HG03280 (cell line): ENCODE results near the gene ALG14.
"Not testable (repeated sequence)": the region's sequence is repeated elsewhere in the genome, so short reads cannot be mapped to it uniquely, and the experiment has no call there.

Source experiments
- ATAC-seq: cut with Tn5 transposase; IDR thresholded peaks from one replicate; pipeline ENCODE4 v1.9.1; 2021; ENCODE audit warnings: mild to moderate bottlenecking, moderate library complexity; ENCODE audit not compliant: unreplicated experiment

ALG14 gene

GRCh38 chr1:95013950-95014574, 58.7 kb downstream of the ALG14 start:
- no peak for ATAC-seq

- no peak for ATAC-seq
These were observed 60.4 kb downstream of the ALG14 start for GRCh38 chr1:95012389-95012788.

- no peak for ATAC-seq
These were observed 62.6 kb downstream of the ALG14 start for GRCh38 chr1:95010158-95010557.

DNA sequence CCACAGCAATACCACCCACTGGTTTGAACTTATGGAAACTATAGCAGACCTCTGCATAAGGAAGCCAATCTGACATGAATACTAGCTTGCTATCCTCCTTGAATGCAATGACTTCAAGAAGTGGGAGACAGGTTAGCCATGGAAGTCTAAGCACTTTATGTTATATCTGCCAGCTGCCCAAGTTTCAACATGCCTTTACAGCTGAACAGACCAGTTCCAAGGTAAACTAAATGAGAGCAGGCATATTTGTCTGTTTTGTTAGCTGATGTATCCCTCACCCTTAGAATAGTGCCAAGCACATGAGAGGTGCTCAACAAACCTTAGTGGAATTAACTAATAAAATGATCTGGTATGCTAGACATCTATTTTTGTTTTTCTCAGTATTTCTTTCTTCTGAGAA, 65.1 kb downstream of the ALG14 start:
- ATAC-seq: no peak

GRCh38 chr1:95006681-95007080, 66.1 kb downstream of the ALG14 start:
- no peak for ATAC-seq

DNA sequence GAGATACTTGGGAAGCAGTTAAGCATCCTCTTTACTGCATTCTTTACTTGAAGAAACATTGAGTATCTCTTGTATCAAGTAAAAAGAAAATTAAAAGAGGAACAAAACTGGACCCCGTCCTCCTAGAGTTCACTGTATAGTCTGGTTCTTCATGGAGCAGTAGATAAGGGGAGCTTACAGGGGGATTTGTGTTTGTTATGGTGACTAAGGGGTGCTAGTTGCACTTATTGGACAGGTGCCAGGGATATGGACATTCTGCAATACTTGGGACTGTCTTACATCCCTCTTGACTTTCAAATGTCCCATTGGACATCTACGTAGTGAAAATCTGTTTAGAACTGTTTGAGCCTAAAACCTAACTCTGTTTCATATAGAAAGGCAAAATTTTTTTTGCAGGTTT, 67.2 kb downstream of the ALG14 start:
- no peak for ATAC-seq

DNA sequence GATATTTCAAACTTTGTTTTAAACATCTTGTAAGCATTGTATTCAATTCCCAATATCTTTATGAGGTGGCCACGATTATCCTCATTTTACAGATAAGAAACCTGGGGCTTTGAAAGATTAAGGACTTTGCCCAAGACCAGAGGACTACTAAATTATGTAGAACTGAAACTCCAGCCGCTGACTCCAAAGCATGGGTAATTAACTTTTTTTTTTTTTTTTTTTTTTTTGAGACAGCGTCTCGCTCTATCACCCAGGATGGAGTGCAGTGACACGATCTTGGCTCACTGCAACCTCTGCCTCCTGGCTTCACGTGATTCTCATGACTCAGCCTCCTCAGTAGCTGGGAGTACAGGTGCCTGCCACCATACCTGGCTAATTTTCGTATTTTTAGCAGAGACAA, 68.7 kb downstream of the ALG14 start:
- no peak for ATAC-seq

GRCh38 chr1:95003433-95003738, 69.4 kb downstream of the ALG14 start:
- no peak for ATAC-seq

DNA sequence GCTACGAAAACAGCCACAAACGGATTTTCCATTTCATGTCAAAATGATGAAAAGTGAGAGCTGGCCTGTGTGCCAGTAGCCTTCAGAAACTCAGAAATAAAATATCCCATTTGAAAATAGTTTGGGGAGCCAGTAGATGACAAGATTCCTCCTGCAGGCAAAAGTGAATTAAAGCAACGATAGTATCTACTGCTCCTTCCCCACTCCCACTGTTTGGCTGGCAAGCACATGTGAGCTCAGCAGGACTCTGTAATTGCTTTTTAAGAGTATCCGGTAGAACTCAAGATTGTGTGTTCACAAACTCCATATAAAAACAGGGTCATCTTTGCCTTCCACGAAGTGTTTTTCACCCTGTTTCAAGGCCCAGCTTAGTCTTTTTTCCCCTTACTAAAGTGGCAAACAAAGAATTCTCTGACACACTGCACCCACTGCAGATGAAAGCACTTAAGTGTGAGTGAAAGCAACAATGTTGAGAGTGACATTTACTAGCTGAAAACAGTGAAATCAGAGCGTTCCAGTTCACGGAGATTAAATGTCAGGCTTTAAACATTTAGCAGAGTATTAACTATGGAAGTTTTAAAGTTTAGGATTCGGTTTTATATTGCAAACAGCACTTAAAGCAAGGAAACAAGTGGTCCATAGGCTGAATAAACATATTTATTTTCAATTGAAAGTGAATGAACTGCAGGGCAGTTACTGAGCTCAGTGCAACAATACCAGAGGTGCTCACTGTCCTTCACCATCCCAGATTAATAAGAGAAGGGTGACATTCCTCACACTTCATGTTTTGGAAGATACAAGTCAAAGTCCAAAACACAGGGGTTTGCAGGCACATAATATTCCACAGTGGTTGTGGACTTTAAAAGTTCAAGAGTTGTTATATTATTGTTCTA, 70.0 kb downstream of the ALG14 start:
- no peak for ATAC-seq

- ATAC-seq: no peak
These were observed 70.6 kb downstream of the ALG14 start for GRCh38 chr1:95002164-95002539.

DNA sequence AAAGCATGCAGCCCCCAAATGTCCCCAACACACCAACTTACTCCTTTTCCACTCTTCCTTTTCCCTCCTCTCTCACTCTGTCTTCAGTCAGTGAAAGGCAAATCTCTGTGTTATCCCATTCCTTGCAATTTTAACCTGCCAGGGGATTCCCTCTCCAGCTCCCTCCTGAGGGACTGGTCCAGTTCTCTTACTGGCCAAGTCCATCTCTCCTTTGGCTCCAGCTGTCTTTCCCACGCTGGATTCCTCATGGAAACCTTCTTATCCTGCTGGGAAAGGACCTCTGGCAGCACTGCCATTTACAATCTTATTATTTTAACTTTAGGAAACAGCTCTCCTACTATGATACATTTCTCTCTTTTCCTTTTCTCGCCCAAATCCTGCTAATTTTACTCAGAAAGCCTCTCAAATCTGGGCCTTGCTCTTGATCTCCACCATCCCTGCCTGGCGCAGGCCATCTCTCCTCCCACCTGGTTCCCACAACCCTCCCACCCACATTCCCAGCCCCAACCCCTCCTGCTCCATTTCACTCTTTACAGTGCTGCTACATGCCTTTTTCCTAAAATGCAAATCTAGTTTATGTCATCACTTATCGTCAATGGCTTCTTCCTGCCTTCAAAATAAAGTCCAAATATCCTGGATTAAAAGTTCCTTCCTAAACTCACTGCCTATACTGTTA, 73.2 kb downstream of the ALG14 start:
- no peak for ATAC-seq

DNA sequence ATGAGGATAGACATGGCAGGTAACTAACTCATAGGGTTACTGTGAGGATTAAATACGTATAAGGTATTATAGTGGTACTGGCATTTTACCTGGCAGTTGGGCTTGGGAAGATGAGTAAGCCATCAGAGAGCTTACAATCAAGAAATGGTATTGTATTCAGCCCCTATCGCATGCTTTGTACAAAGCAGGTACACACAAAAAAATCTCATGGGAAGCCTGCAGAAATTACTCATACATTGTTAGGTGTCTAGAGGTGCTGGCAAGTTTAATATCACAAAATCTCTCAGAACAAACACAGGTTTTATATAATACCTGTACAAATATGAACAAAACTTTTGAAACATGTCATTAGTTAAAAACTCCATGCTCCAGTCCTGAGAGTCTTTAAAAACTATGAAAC, 74.0 kb downstream of the ALG14 start:
- ATAC-seq: no peak

DNA sequence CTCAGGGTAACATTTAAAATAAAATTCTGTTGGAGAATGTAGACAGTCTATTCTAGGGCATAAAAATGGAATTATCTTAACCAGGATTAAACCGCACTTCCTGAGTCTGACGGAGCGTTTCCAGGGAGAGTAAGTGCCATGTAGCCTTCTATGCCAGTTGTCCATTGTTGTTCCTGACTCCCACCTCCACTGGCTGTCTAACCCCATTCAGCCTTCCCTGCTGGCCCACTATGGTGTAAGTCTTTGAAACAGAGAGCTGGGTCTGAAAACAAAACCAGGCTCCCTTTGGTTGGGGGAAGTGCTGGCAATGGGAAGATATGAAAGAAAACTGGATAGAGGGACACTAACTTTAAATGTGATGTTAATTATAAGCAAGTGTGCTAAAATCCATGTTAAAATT, 74.6 kb downstream of the ALG14 start:
- no peak for ATAC-seq

DNA sequence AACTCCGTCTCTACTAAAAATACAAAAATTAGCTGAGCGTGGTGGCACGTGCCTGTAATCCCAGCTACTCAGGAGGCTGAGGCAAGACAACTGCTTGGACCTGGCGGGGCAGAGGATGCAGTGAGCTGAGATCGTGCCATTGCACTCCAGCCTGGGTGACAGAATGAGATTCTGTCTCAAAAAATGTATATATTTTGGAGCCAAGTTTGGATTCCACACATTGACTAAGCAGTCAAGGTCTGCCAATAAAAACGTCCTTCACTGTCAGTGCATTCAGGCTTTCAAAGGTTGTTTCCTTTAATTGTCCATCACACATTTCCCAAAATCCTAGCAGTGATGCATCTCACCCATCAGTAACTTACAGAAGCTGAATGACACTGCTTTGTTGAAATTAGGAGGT, 77.2 kb downstream of the ALG14 start:
- not testable (repeated sequence) for ATAC-seq

DNA sequence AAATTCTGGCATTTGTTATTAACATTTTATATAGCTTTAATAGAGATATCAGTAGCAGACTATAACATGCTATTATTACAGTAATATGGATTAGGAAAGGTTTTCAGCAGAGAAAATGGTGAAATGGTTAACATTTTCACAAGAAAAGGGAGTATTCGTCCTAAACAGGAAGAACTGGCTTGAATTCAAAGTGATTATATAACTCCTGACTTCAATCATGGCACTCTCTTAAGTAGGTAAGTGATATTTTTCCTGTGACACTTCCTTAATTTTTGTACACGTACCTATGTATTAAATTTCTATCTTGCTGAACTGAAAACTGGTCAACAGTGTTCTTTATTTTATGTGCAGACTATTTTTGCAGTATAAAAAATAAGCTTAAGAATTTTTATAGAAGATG, 77.9 kb downstream of the ALG14 start:
- ATAC-seq: no peak

- no peak for ATAC-seq
These were observed 78.7 kb downstream of the ALG14 start for GRCh38 chr1:94993931-94994645.

DNA sequence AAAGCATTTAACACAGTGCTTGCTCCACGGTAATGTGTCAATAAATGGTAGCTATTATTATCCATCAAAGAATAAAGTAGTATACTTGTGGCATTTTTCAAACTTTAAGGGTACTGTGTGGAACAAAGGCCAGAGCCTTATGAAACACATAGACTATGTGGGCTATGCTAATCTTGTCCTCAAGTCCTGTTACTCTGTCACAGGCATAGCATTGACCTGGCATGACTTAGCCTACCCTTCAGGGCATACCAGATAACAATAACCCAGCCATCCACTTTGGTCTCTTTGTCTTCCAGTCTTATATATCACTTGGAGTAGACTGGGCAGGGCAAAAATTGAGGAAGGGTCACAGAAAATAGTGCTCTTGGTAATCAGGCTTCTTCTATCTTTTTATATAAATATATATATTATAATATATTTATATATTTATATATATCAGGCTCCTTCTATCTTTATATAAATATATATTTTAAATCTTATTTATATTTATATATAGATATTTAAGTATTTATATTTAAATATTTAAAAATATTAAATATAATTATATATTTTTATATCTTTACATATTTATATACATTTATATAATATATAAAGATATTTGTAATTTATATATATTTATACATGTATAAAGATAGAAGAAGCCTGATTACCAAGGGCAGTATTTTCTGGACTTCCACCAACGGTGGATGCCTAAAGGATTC, 79.7 kb downstream of the ALG14 start:
- no peak for ATAC-seq

- no peak for ATAC-seq
These were observed 80.6 kb downstream of the ALG14 start for GRCh38 chr1:94992161-94992560.

- ATAC-seq: no peak
These were observed 82.8 kb downstream of the ALG14 start for GRCh38 chr1:94989911-94990473.

DNA sequence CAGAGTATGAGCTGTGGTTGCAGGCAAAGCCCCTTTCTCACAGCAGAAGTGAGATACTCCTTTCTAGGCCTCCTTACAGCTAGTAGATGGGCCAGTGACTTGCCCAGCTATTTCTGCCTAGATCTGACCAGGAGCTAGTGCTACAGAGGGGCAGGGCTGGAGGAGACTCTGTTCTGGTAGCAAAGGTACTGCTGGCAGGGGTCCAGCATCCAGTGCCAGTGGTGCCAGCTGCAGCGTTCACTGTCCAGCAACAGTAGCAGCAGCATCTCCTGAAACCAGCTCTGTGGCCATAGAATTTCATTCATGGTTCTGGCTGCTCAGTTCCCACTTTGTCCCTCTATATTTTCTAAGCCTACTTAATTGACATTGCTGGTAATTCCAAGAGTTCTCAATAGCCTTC, 83.4 kb downstream of the ALG14 start:
- no peak for ATAC-seq

- ATAC-seq: no peak
These were observed 84.4 kb downstream of the ALG14 start for GRCh38 chr1:94988356-94988755.
